Neural crest cell (in vitro differentiated cells): ENCODE results near the gene FGD5. TPM values are rescaled to one million over a fixed set of nuclear protein-coding genes. Genes with fewer than 3 reads are reported as not detected.

Experiments used
- DNase-seq: peaks from one replicate; pipeline ENCODE4 v3.0.0; 2021; ENCODE audit warnings: low read depth, mixed read lengths, low spot score
- H3K27ac Mint-ChIP-seq: one replicate; pipeline ENCODE4 v1.8.0; 2021; ENCODE audit warnings: mild to moderate bottlenecking, mixed read lengths; ENCODE audit not compliant: unreplicated experiment
- H3K27me3 Mint-ChIP-seq: 2 replicates; pipeline ENCODE4 v1.8.0; 2021; ENCODE audit warnings: low read depth, mild to moderate bottlenecking, mixed read lengths
- H3K36me3 Mint-ChIP-seq: 2 replicates; pipeline ENCODE4 v1.8.0; 2021; ENCODE audit warnings: low read depth, mild to moderate bottlenecking, mixed read lengths
- H3K4me1 Mint-ChIP-seq: 2 replicates; pipeline ENCODE4 v1.8.0; 2021; ENCODE audit warnings: mixed read lengths
- H3K4me3 Mint-ChIP-seq: one replicate; pipeline ENCODE4 v1.8.0; 2021; ENCODE audit warnings: mild to moderate bottlenecking, mixed read lengths
- H3K9me3 Mint-ChIP-seq: 2 replicates; pipeline ENCODE4 v1.8.0; 2021; ENCODE audit warnings: mixed read lengths
- total RNA-seq: library from RNA; stranded (reverse); gene quantifications from 2 replicates; pipeline ENCODE4 v1.2.1, GENCODE V29; 2021
- TF ChIP-seq, protein P1 (sequence below): fragments of 200-600 bp; sonication (generic); conservative IDR thresholded peaks from 2 replicates; pipeline ENCODE4 v1.5.0; 2021; ENCODE audit warnings: antibody characterized with exemption, mild to moderate bottlenecking

Gene FGD5
- total RNA-seq, 1 donor from 2014 or later: 0.61 TPM

DNA sequence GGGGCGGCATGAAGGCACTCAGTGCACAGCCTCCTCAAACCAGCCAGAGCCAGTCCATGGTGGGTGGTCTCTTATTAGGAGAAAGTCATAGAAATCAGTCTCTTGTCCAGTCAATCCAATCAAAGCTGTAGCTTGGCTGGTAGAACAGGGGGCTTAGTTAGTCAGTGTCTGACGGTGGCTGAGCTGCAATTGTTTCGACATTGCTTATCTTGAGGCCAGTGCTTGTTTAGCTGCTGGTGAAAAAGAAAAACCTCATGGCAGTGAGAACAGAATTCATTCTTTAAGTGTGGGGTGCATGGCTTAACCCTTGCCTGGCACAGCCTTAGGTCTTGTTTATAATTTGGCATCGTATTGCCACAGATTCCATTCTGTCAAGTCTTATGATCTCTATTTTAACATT, 53.9 kb downstream of the FGD5 start:
- H3K4me3 Mint-ChIP-seq: no peak overlapping the region
- no peak overlapping the region for H3K27ac Mint-ChIP-seq
- no peaks in the 10 kb centered on the region for H3K27me3 Mint-ChIP-seq
- no peaks in the 10 kb centered on the region for H3K36me3 Mint-ChIP-seq
- H3K4me1 Mint-ChIP-seq: peaks cover 18% of the 10 kb centered on the region
- TF ChIP-seq, protein P1, sequence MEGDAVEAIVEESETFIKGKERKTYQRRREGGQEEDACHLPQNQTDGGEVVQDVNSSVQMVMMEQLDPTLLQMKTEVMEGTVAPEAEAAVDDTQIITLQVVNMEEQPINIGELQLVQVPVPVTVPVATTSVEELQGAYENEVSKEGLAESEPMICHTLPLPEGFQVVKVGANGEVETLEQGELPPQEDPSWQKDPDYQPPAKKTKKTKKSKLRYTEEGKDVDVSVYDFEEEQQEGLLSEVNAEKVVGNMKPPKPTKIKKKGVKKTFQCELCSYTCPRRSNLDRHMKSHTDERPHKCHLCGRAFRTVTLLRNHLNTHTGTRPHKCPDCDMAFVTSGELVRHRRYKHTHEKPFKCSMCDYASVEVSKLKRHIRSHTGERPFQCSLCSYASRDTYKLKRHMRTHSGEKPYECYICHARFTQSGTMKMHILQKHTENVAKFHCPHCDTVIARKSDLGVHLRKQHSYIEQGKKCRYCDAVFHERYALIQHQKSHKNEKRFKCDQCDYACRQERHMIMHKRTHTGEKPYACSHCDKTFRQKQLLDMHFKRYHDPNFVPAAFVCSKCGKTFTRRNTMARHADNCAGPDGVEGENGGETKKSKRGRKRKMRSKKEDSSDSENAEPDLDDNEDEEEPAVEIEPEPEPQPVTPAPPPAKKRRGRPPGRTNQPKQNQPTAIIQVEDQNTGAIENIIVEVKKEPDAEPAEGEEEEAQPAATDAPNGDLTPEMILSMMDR: no peak
- no peaks in the 10 kb centered on the region for H3K9me3 Mint-ChIP-seq
- no peak for DNase-seq

GRCh38 chr3:14874784-14875183, 56.0 kb downstream of the FGD5 start:
- H3K27me3 Mint-ChIP-seq: peaks cover 4% of the 10 kb centered on the region
- DNase-seq: no peak
- no peak overlapping the region for H3K27ac Mint-ChIP-seq
- H3K36me3 Mint-ChIP-seq: no peaks in the 10 kb centered on the region
- H3K4me3 Mint-ChIP-seq: no peak overlapping the region
- TF ChIP-seq, protein P1: no peak
- H3K4me1 Mint-ChIP-seq: peaks cover 1% of the 10 kb centered on the region
- no peaks in the 10 kb centered on the region for H3K9me3 Mint-ChIP-seq

- Mint-ChIP-seq H3K9me3 (no peaks in the 10 kb centered on the region), H3K36me3 (no peaks in the 10 kb centered on the region), H3K27ac (peak overlapping the region; percentile 85), H3K4me1 (no peaks in the 10 kb centered on the region), H3K4me3 (no peak overlapping the region), H3K27me3 (peaks cover 4% of the 10 kb centered on the region)
- TF ChIP-seq, protein P1: no peak
- DNase-seq: no peak
These were observed 56.8 kb downstream of the FGD5 start for GRCh38 chr3:14875411-14876175.

DNA sequence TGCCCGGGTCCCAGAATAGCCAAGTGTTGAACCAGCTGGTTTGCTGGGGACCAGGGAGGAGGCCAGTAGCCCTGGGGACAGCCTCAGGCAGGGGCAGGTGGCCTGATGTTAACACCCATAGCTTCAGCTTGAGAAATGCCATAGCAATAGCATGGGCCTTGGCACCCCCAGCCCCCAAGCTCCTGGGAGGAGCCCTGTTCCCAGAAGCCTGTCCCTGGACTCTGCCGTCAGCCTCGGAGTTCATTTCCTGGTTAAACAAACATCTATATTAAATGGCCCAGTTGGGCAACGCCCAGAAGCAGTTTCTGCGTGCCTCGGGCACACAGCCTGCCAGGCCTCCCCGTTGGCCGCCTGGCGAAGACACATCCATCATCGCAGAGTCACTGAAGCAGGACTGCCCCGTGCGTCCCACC, 58.2 kb downstream of the FGD5 start:
- DNase-seq: no peak
- no peak overlapping the region for H3K4me3 Mint-ChIP-seq
- H3K27me3 Mint-ChIP-seq: peaks cover 4% of the 10 kb centered on the region
- no peaks in the 10 kb centered on the region for H3K9me3 Mint-ChIP-seq
- TF ChIP-seq, protein P1: no peak
- H3K36me3 Mint-ChIP-seq: no peaks in the 10 kb centered on the region
- H3K27ac Mint-ChIP-seq: no peak overlapping the region
- H3K4me1 Mint-ChIP-seq: no peaks in the 10 kb centered on the region

DNA sequence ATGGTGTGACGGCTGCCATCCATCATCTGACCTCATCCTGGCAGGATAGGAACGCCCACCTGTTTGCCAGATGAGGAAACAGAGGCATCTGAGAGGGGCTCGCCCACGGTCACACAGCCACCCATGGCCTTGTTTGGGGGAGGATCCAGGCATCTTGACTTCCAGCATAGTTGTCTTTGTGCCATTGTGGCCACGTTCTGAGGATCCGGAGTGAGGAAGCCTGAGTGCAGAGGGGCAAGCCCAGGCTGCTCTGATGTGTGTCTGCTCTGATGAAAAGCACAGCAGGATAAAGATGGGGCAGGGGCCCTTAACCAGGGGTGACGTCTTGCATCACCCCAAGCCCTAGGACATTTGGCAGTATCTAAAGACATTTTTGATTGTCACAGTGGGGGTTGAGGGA, 58.7 kb downstream of the FGD5 start:
- no peaks in the 10 kb centered on the region for H3K4me1 Mint-ChIP-seq
- H3K27ac Mint-ChIP-seq: no peak overlapping the region
- H3K9me3 Mint-ChIP-seq: no peaks in the 10 kb centered on the region
- no peak for DNase-seq
- H3K36me3 Mint-ChIP-seq: no peaks in the 10 kb centered on the region
- H3K4me3 Mint-ChIP-seq: no peak overlapping the region
- peaks cover 4% of the 10 kb centered on the region for H3K27me3 Mint-ChIP-seq
- TF ChIP-seq, protein P1: no peak
